ENCODE data around the gene HEBP2. TPM values are rescaled to one million over a fixed set of nuclear protein-coding genes. Genes with fewer than 3 reads are reported as not detected.
A peak's percentile ranks its signal among the peaks of the same experiment; 100 is the strongest.
"Not testable (repeated sequence)": the region's sequence is repeated elsewhere in the genome, so short reads cannot be mapped to it uniquely, and the experiment has no call there.

HEBP2 gene
- total RNA-seq, 2 experiments from 2014 or later, result 48.5 to 50.8 TPM

DNA sequence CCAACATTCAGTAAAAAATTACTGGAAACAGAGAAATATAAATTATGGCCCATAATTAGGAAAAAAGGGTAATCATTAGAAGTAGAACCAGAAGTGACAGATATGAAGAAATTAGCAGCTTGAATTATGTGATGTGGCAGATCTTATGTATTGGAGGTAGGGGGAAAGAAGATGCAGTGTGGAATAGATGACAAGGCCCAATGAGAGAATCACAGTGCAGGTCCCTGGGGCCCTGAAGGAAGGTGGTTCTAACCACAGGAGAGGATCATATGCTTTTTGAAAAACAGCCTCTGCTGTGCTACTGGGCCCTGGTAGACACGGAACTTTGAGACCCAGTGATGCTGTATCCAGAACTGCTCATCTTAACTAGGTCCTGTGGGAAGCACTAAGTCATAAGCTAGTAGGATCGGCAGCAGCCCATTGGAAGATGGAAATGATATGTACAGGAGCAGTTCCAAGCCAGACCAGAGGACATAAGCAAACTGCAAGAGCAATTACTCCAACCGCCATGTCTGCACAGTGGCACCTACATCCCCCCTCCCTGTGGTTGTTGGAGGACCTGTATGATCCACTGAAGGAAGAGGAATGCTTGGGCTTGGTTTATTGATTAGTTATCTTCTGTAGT is 14.2 kb downstream of the HEBP2 start:
- Mint-ChIP-seq H3K36me3 (ENCODE audit: low read depth) (peaks cover 31% of the 10 kb centered on the region), H3K9me3 (no peaks in the 10 kb centered on the region), H3K27me3 (ENCODE audit: low read depth) (no peaks in the 10 kb centered on the region), H3K4me1 (ENCODE audit: low read depth) (peaks cover 23% of the 10 kb centered on the region), H3K4me3 (no peak overlapping the region), H3K27ac (peak overlapping the region; percentile 79)
- peak; percentile 28 for DNase-seq
- CTCF ChIA-PET, result interaction anchor here (0.5 to 1.2 kb wide), 4 partner anchors 15 to 607 kb away, joined by 4 read pairs; no protein-coding TSS in a partner anchor
- intact Hi-C loops (cut with micrococcal nuclease), result loop anchor here (10.0 kb wide), 2 partner anchors 457 to 543 kb away; no protein-coding TSS in a partner anchor

DNA sequence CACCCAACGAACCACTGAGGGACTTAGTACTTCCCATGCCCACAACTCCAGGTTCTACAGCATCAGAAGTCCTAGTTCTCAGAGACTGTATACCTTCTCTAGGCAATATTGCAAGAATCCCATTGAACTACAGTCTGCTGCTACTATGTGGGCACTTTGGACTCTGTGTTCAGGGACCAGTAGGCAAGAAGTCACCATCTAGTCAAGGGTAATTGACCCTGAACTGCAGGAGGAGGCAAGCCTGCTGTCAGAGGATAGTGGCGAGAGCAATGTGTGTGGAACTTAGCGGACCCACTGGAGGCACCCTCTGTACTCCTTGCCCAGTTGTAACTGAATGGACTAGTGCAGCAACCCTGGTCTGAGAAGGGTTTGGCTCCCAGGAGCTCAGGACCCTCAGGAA is 15.7 kb downstream of the HEBP2 start:
- Mint-ChIP-seq H3K36me3 (ENCODE audit: low read depth) (peaks cover 24% of the 10 kb centered on the region), H3K4me1 (ENCODE audit: low read depth) (peaks cover 25% of the 10 kb centered on the region), H3K27ac (no peak overlapping the region), H3K9me3 (no peaks in the 10 kb centered on the region), H3K27me3 (ENCODE audit: low read depth) (no peaks in the 10 kb centered on the region), H3K4me3 (no peak overlapping the region)
- CTCF ChIA-PET, result interaction anchor here (0.6 to 1.0 kb wide), 2 partner anchors 43 to 100 kb away, joined by 3 read pairs; no protein-coding TSS in a partner anchor
- no peak for DNase-seq
- intact Hi-C loops (cut with micrococcal nuclease), result loop anchor here (10.0 kb wide), 2 partner anchors 455 to 545 kb away; no protein-coding TSS in a partner anchor

DNA sequence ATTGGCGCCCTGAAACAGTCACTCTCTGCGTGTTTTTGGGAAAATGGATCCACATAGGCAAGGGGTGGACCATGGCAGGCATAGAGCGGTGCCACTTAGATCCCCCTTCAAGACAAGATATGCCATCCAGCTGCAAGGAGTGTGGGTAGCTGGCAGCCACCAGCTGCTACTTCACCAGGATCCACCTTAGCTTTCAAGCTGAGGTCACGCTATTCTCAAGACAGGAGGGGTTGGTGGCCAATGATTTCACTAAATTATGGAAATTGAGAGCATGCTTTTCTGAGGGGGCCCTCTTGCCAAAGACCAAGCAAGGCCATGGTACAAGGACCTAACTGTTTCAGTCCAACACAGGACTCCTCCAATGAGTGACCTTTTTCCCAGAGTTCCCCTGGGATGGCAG is 16.3 kb downstream of the HEBP2 start:
- peaks cover 25% of the 10 kb centered on the region for H3K4me1 Mint-ChIP-seq (ENCODE audit: low read depth)
- H3K9me3 Mint-ChIP-seq, result no peaks in the 10 kb centered on the region
- H3K27ac Mint-ChIP-seq, result no peak overlapping the region
- H3K4me3 Mint-ChIP-seq, result no peak overlapping the region
- H3K27me3 Mint-ChIP-seq (ENCODE audit: low read depth), result no peaks in the 10 kb centered on the region
- no peak for DNase-seq
- CTCF ChIA-PET, result interaction anchor here (1.0 kb wide), 1 partner anchor 100 kb away, joined by 3 read pairs; no protein-coding TSS in a partner anchor
- intact Hi-C loops (cut with micrococcal nuclease), result no loop called here
- peaks cover 20% of the 10 kb centered on the region for H3K36me3 Mint-ChIP-seq (ENCODE audit: low read depth)

DNA sequence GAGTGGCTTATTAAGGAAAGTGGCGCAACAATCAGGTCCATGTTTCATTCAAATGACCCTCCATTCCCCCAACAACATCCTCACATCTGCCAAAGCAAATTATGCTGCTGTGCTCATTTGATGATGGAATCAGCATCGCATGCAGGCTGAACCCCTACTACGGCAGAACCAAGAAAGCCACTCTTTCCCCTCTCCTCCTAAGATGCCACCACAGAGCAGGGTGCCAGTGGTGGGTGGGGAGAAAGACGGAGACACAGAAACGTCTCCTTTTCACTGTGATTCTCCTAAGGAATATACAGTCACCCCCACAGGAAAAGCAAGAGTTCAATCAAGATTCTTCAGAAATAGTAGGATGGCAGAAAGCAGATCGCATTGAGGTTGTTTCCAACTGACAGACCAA is 17.1 kb downstream of the HEBP2 start:
- Mint-ChIP-seq H3K27ac (no peak overlapping the region), H3K27me3 (ENCODE audit: low read depth) (no peaks in the 10 kb centered on the region)
- CTCF ChIA-PET, result no interaction called here

DNA sequence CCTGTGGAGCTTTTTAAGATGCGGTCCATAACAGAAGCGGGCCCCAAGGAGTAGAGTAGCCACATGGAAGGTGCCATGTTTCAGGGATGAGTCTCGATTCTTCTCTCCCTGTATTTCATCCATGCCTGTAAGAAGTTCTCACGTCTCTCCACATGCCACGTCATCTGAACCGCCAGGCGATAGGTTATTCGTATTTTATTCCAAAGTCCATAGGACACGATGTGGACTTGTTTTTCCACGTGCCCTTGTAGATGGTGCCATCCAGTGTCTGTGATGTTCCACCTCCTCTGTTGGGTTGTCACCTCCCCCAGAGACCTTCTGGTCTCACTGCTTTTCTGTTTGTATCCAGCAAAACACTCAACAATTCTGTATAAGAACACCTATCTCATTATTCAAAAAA is 17.6 kb downstream of the HEBP2 start:
- H3K9me3 Mint-ChIP-seq, result no peaks in the 10 kb centered on the region
- H3K27ac Mint-ChIP-seq, result no peak overlapping the region
- CTCF ChIA-PET, result interaction anchor here (1.4 kb wide), 1 partner anchor 304 kb away, joined by 3 read pairs; no protein-coding TSS in a partner anchor
- peaks cover 25% of the 10 kb centered on the region for H3K4me1 Mint-ChIP-seq (ENCODE audit: low read depth)
- H3K4me3 Mint-ChIP-seq, result no peak overlapping the region
- no peak for DNase-seq
- H3K27me3 Mint-ChIP-seq (ENCODE audit: low read depth), result no peaks in the 10 kb centered on the region
- peaks cover 20% of the 10 kb centered on the region for H3K36me3 Mint-ChIP-seq (ENCODE audit: low read depth)
- intact Hi-C loops (cut with micrococcal nuclease), result no loop called here

More for the DNA sequence above, 17.1 kb downstream of the HEBP2 start:
- Mint-ChIP-seq H3K36me3 (ENCODE audit: low read depth) (peaks cover 20% of the 10 kb centered on the region), H3K9me3 (no peaks in the 10 kb centered on the region), H3K4me3 (no peak overlapping the region), H3K4me1 (ENCODE audit: low read depth) (peaks cover 25% of the 10 kb centered on the region)
- DNase-seq, result no peak
- intact Hi-C loops (cut with micrococcal nuclease), result no loop called here

DNA sequence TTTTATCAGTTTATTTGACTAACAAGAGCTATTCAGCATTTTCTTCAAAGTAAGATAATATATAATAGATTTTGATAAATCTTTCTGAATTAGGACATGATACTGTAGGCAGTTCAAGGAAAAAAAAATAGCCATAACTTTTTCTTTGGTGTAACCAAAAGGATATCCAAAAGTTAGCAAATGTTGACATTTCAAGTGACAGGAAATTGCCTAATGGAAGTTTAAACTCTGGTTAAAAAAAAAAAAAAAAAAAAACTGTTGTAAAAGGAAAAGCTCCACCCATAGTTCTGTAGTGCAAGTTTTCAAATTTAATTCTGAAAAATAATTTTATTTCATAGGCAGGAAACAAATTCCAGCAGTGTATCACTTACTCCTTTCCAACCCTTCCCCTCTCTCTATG is 18.8 kb downstream of the HEBP2 start:
- H3K4me3 Mint-ChIP-seq, result no peak overlapping the region
- H3K27me3 Mint-ChIP-seq (ENCODE audit: low read depth), result no peaks in the 10 kb centered on the region
- no peaks in the 10 kb centered on the region for H3K9me3 Mint-ChIP-seq
- peaks cover 16% of the 10 kb centered on the region for H3K36me3 Mint-ChIP-seq (ENCODE audit: low read depth)
- H3K4me1 Mint-ChIP-seq (ENCODE audit: low read depth), result peaks cover 17% of the 10 kb centered on the region
- H3K27ac Mint-ChIP-seq, result no peak overlapping the region
- CTCF ChIA-PET, result interaction anchor here (0.7 to 1.4 kb wide), 3 partner anchors 251 to 307 kb away, joined by 3 to 4 read pairs (median 3); no protein-coding TSS in a partner anchor
- DNase-seq, result no peak
- intact Hi-C loops (cut with micrococcal nuclease), result no loop called here

DNA sequence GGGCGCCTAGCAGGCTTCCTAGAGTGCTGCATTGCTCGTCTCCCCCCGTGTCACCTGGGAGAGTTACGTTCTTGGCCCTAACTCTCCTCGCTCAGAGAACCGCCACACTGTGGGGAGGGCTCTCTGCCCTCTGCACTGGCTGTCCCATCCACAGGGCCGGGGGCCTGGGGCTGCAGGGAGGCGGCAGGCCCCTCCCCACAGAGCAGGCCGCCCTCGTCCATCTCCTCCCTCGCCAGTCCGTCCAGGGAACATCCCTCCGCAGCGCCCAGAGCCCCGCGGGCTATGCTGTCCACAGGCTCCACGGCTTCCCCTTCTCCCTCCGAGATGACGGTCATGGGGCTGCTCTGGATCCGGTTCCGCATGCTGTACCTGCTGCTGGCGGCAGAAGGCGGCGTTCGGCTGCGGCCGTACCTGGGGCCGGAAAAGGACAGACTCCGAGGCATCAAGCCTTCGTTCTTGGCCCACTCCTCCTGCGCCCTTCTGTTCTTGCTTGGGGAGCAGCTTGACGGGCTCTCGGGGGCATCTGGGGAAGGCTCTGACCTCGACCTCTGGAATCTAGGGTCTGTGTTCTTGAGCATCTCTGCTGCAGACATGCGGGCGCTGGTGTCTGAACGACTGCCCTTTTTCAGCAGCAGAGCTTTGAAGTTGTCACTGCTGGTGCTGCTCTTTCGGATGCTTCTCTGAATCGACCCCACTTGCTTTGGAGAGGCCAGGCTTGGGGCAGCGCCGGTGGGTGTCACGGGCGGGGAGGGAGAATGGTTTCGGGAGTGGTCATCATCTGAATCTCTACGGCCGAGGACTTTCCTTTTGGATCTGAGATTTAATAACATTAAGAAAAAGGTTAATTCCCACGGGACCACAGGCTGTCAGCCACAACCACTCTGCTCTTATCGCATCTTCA is 20.2 kb downstream of the HEBP2 start:
- H3K4me3 Mint-ChIP-seq, result no peak overlapping the region

DNA sequence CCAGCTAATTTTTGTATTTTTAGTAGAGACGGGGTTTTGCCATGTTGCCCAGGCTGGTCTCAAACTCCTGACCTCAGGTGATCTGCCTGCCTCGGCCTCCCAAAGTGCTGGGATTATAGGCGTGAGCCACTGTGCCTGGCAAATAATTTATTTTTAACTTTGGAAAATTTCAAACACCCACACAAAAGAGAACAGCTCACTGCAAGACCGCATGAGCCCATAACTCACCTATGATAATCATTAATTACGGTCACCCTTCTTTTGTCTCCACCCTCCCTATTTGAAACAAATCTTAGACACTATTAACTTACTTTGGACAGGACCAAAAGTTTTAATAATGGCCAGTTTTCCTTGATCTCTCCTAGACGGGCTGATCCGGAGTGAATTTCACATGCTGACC is 21.2 kb downstream of the HEBP2 start:
- CTCF ChIA-PET, result interaction anchor here (2.7 to 7.1 kb wide), 2 partner anchors 84 to 93 kb away, joined by 17 to 55 read pairs; no protein-coding TSS in a partner anchor
- H3K4me1 Mint-ChIP-seq (ENCODE audit: low read depth); H3K27ac Mint-ChIP-seq; H3K9me3 Mint-ChIP-seq; H3K36me3 Mint-ChIP-seq (ENCODE audit: low read depth); DNase-seq; H3K27me3 Mint-ChIP-seq (ENCODE audit: low read depth); H3K4me3 Mint-ChIP-seq; intact Hi-C loops (cut with micrococcal nuclease): not testable (repeated sequence)

More for the DNA sequence above, 20.2 kb downstream of the HEBP2 start:
- DNase-seq, result no peak
- no peaks in the 10 kb centered on the region for H3K9me3 Mint-ChIP-seq
- H3K27ac Mint-ChIP-seq, result no peak overlapping the region
- H3K27me3 Mint-ChIP-seq (ENCODE audit: low read depth), result no peaks in the 10 kb centered on the region
- intact Hi-C loops (cut with micrococcal nuclease), result no loop called here
- CTCF ChIA-PET, result interaction anchor here (0.6 to 7.1 kb wide), 2 partner anchors 87 to 94 kb away, joined by 4 to 55 read pairs; no protein-coding TSS in a partner anchor
- H3K4me1 Mint-ChIP-seq (ENCODE audit: low read depth), result peaks cover 7% of the 10 kb centered on the region
- peaks cover 2% of the 10 kb centered on the region for H3K36me3 Mint-ChIP-seq (ENCODE audit: low read depth)

DNA sequence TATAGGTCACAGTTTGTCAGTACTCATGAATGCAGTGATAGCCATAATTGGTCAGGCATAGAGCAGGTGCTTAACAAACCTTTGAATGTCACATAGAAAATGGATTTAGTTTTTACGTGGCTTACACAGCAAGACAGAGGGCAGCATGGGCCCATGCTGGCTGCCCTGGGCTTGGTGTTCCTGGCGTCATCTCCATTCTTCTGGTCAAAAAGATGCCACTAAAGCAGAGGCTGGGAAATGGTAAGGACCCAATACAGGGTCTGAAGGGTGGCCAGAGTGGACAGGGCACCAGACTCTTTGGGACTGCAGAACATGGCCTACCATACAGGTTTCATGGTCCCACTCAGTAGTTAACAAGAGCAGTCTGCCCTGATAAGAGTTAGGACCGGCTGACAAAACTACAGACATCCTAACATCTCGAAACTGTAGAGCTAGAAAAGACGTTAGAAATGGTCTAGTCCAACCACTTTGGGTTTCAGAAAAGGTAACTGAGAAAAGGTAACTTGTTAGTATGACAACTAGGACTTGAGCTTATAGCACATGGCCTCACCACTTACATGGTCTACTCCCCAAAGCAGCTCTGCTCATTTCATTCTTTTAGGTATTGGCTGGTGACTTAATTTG is 22.6 kb downstream of the HEBP2 start:
- intact Hi-C loops (cut with micrococcal nuclease), result no loop called here

DNA sequence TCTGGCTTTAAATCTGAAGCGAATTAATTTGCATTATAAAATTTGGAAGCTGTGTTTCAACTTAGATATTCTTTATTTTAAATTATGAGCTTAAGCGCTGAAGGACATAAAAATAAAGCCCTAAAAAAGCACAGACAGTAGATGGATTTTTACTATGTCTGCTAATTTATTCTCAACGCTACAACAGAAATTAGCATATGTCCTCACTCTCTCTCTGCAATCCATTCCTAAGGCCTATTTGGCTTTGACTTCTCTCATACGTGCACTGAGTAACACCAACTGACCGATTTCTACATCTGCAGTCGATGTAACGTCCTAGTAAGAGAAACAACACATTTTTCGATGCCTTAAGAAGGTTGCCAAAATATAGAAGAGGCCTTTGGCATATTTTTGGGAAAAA is 23.7 kb downstream of the HEBP2 start:
- CTCF ChIA-PET, result interaction anchor here (1.0 to 7.1 kb wide), 8 partner anchors 14 to 310 kb away, joined by 3 to 55 read pairs (median 7); partner anchors contain the start of gene HEBP2
- no peak for DNase-seq
- Mint-ChIP-seq H3K4me1 (ENCODE audit: low read depth) (peaks cover 6% of the 10 kb centered on the region), H3K9me3 (no peaks in the 10 kb centered on the region), H3K27me3 (ENCODE audit: low read depth) (peaks cover 2% of the 10 kb centered on the region), H3K4me3 (no peak overlapping the region), H3K36me3 (ENCODE audit: low read depth) (no peaks in the 10 kb centered on the region), H3K27ac (no peak overlapping the region)
- intact Hi-C loops (cut with micrococcal nuclease), result loop anchor here (2.0 kb wide), 1 partner anchor 311 kb away; no protein-coding TSS in a partner anchor

More for the DNA sequence above, 22.6 kb downstream of the HEBP2 start:
- Mint-ChIP-seq H3K27ac (no peak overlapping the region), H3K36me3 (ENCODE audit: low read depth) (no peaks in the 10 kb centered on the region), H3K9me3 (no peaks in the 10 kb centered on the region), H3K4me1 (ENCODE audit: low read depth) (peaks cover 7% of the 10 kb centered on the region), H3K4me3 (no peak overlapping the region), H3K27me3 (ENCODE audit: low read depth) (peaks cover 2% of the 10 kb centered on the region)
- CTCF ChIA-PET, result interaction anchor here (0.5 to 7.1 kb wide), 9 partner anchors 13 to 628 kb away, joined by 3 to 55 read pairs (median 4); partner anchors contain the start of gene HEBP2
- DNase-seq, result no peak

DNA sequence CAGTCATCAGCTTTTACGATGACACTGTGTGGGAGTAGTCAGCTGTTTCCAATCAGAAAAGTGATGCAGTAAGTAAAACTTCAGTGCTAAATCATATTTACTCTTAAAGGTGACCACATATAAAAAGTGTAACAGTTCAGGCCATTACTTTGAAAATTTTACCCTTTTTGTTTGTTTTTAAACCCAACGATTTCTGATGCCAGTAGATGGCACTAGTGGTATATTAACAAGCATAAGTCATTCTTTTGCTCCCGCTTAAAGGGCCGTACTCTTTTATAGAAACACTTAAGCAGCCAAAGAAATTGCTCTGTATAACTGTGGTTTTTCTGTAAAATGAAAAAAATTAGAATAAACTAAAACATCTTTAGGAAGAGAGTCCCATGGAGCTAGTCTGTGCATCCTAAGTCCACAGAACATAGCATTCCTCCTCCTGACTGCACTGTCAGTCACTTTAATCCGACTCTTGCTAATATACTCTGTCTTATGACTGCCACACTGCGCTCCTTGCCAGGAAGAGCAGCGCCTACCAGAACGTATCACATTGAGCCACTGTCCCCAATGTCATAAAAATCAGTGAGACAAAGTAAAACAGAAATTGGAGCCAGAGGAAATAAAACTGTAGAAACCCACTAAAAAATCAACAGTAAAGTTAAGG is 25.0 kb downstream of the HEBP2 start:
- peaks cover 2% of the 10 kb centered on the region for H3K27me3 Mint-ChIP-seq (ENCODE audit: low read depth)
- H3K4me1 Mint-ChIP-seq (ENCODE audit: low read depth), result no peaks in the 10 kb centered on the region
- H3K27ac Mint-ChIP-seq, result no peak overlapping the region
- intact Hi-C loops (cut with micrococcal nuclease), result loop anchor here (1.0 to 2.0 kb wide), 5 partner anchors 80 to 337 kb away; no protein-coding TSS in a partner anchor
- no peaks in the 10 kb centered on the region for H3K36me3 Mint-ChIP-seq (ENCODE audit: low read depth)
- H3K9me3 Mint-ChIP-seq, result no peaks in the 10 kb centered on the region
- H3K4me3 Mint-ChIP-seq, result no peak overlapping the region
- CTCF ChIA-PET, result interaction anchor here (0.6 to 7.1 kb wide), 15 partner anchors 11 to 343 kb away, joined by 3 to 55 read pairs (median 3); no protein-coding TSS in a partner anchor
- DNase-seq, result no peak

Data from activated naive CD4-positive, alpha-beta T cell treated with anti-CD3 and anti-CD28 coated beads for 36 hours (primary cell).